HEK293T (cell line): ENCODE results near the gene SECISBP2.

Experiments used
- CTCF ChIA-PET: fragments of 350-600 bp; formaldehyde crosslinking; extraction: SDS; loops from one replicate; lab custom pipeline; 2021; ENCODE audit warnings: antibody characterized with exemption, inconsistent platforms; lab: Yijun Ruan, JAX
- POLR2A ChIA-PET: fragments of 350-600 bp; formaldehyde crosslinking; extraction: SDS; loops from one replicate; lab custom pipeline; 2020; ENCODE audit warnings: antibody characterized with exemption, inconsistent platforms; lab: Yijun Ruan, JAX
- DNase-seq: peaks from one replicate; pipeline ENCODE4 v3.0.0; 2012; ENCODE audit warnings: mixed read lengths; ENCODE audit errors: extremely low spot score
- ARNT ChIP-seq: fragments of 450-650 bp; IDR thresholded peaks from 2 replicates; pipeline ENCODE4 v1.6.1; 2017; ENCODE audit warnings: mild to moderate bottlenecking
- BHLHE40 ChIP-seq: fragments of 450-650 bp; IDR thresholded peaks from 2 replicates; pipeline ENCODE4 v1.6.1; 2016; ENCODE audit warnings: mild to moderate bottlenecking, moderate library complexity, borderline replicate concordance
- CTBP1 ChIP-seq: fragments of 450-650 bp; IDR thresholded peaks from 2 replicates; pipeline ENCODE4 v1.6.1; 2016; ENCODE audit warnings: borderline replicate concordance
- ELF4 ChIP-seq: fragments of 450-650 bp; IDR thresholded peaks from 2 replicates; pipeline ENCODE4 v1.6.1; 2017; ENCODE audit warnings: antibody characterized with exemption
- FOXA1 ChIP-seq: fragments of 450-650 bp; IDR thresholded peaks from 2 replicates; pipeline ENCODE4 v1.6.1; 2016; ENCODE audit warnings: mild to moderate bottlenecking
- FOXK2 ChIP-seq: fragments of 450-650 bp; IDR thresholded peaks from 2 replicates; pipeline ENCODE4 v1.6.1; 2016; ENCODE audit warnings: mild to moderate bottlenecking
- FOXM1 ChIP-seq: fragments of 450-650 bp; IDR thresholded peaks from 2 replicates; pipeline ENCODE4 v1.6.1; 2017; ENCODE audit warnings: mild to moderate bottlenecking, borderline replicate concordance
- HDGF ChIP-seq: fragments of 450-650 bp; IDR thresholded peaks from 2 replicates; pipeline ENCODE4 v1.6.1; 2017; ENCODE audit warnings: antibody characterized with exemption, borderline replicate concordance
- L3MBTL2 ChIP-seq: fragments of 450-650 bp; conservative IDR thresholded peaks from 2 replicates; pipeline ENCODE4 v1.6.1; 2016; ENCODE audit warnings: mild to moderate bottlenecking
- LEF1 ChIP-seq: fragments of 450-650 bp; IDR thresholded peaks from 2 replicates; pipeline ENCODE4 v1.6.1; 2017; ENCODE audit warnings: mild to moderate bottlenecking, borderline replicate concordance
- NFRKB ChIP-seq: fragments of 450-650 bp; IDR thresholded peaks from 2 replicates; pipeline ENCODE4 v1.6.1; 2016; ENCODE audit warnings: mild to moderate bottlenecking, moderate library complexity
- PKNOX1 ChIP-seq: fragments of 450-650 bp; IDR thresholded peaks from 2 replicates; pipeline ENCODE4 v1.6.1; 2016
- SP1 ChIP-seq: fragments of 450-650 bp; IDR thresholded peaks from 2 replicates; pipeline ENCODE4 v1.6.1; 2017
- SUZ12 ChIP-seq: fragments of 450-650 bp; IDR thresholded peaks from 2 replicates; pipeline ENCODE4 v1.6.1; 2016; ENCODE audit warnings: mild to moderate bottlenecking
- TARDBP ChIP-seq: fragments of 450-650 bp; IDR thresholded peaks from 2 replicates; pipeline ENCODE4 v1.6.1; 2016
- ZNF384 ChIP-seq: fragments of 450-650 bp; IDR thresholded peaks from 2 replicates; pipeline ENCODE4 v1.6.1; 2016

Gene SECISBP2

GRCh38 chr9:89356782-89357181 is 38.5 kb downstream of the SECISBP2 start:
- TF ChIP-seq BHLHE40 (no peak), NFRKB (no peak), L3MBTL2 (no peak), FOXK2 (no peak), ARNT (no peak), SUZ12 (no peak), TARDBP (no peak), HDGF (no peak), ELF4 (no peak), FOXA1 (no peak), CTBP1 (no peak), LEF1 (no peak), FOXM1 (no peak)
- no peak for DNase-seq
- POLR2A ChIA-PET = no interaction called here
- CTCF ChIA-PET = no interaction called here

GRCh38 chr9:89357331-89358197 is 39.3 kb downstream of the SECISBP2 start:
- CTCF ChIA-PET = no interaction called here
- POLR2A ChIA-PET = no interaction called here
- TF ChIP-seq ZNF384 (no peak), ARNT (no peak), HDGF (no peak), ELF4 (no peak), SP1 (no peak), FOXK2 (no peak), PKNOX1 (no peak), L3MBTL2 (no peak), CTBP1 (no peak), FOXA1 (no peak), FOXM1 (no peak), SUZ12 (no peak), BHLHE40 (no peak), LEF1 (no peak)
- DNase-seq = no peak

- TF ChIP-seq CTBP1 (no peak), FOXA1 (no peak), BHLHE40 (no peak), NFRKB (no peak), SUZ12 (no peak), HDGF (no peak)
- CTCF ChIA-PET = no interaction called here
- DNase-seq = no peak
- POLR2A ChIA-PET = no interaction called here
Measured at GRCh38 chr9:89358376-89358916, 40.1 kb downstream of the SECISBP2 start.

GRCh38 chr9:89358985-89359384 is 40.7 kb downstream of the SECISBP2 start:
- TF ChIP-seq L3MBTL2 = no peak
- no peak for TF ChIP-seq LEF1
- TF ChIP-seq BHLHE40 = no peak
- no peak for TF ChIP-seq FOXK2
- ChIA-PET CTCF (no interaction called here), POLR2A (no interaction called here)
- no peak for DNase-seq

GRCh38 chr9:89359751-89360261 is 41.5 kb downstream of the SECISBP2 start:
- ChIA-PET POLR2A (no interaction called here), CTCF (no interaction called here)
- TF ChIP-seq PKNOX1 (no peak), NFRKB (no peak), ZNF384 (no peak), HDGF (no peak), FOXM1 (no peak), TARDBP (no peak), ELF4 (no peak), ARNT (no peak), SUZ12 (no peak), SP1 (no peak), LEF1 (no peak), BHLHE40 (no peak), CTBP1 (no peak), FOXK2 (no peak), FOXA1 (no peak), L3MBTL2 (no peak)

GRCh38 chr9:89360465-89360864 is 42.2 kb downstream of the SECISBP2 start:
- DNase-seq = no peak
- POLR2A ChIA-PET = no interaction called here
- TF ChIP-seq FOXA1 = no peak
- no peak for TF ChIP-seq LEF1
- TF ChIP-seq NFRKB = no peak
- no peak for TF ChIP-seq PKNOX1
- TF ChIP-seq BHLHE40 = no peak
- no peak for TF ChIP-seq L3MBTL2
- no peak for TF ChIP-seq ELF4
- TF ChIP-seq TARDBP = no peak
- no peak for TF ChIP-seq SUZ12
- CTCF ChIA-PET = no interaction called here

More at GRCh38 chr9:89359751-89360261, 41.5 kb downstream of the SECISBP2 start:
- DNase-seq = no peak
